Body of pancreas (tissue), 4 donors: Measurements from ENCODE around the gene DEF6. TPM values are rescaled to one million over a fixed set of nuclear protein-coding genes. Genes with fewer than 3 reads are reported as not detected.

ENCODE experiments used
- ATAC-seq: fragments of 150-250 bp; one replicate; pipeline ENCODE4 v1.9.1; 2016
- DNase-seq, 4 donors: peaks; one replicate each; pipeline ENCODE4 v3.0.0-alpha.2; 2019
- H3K27ac ChIP-seq, 4 donors: fragments of 200-600 bp; sonication (generic); 1 replicate in 3 of 4; 2 replicates in 1 of 4; pipeline versions ENCODE4 v1.5.1 to v1.6.1; 2016 to 2019; ENCODE audit warnings: mild to moderate bottlenecking in 1 of 4, mixed read lengths in 1 of 4, moderate library complexity in 1 of 4
- H3K27me3 ChIP-seq, 2 donors: fragments of 200-600 bp; sonication (generic); one replicate each; pipeline ENCODE4 v1.6.0; 2016; ENCODE audit warnings: mild to moderate bottlenecking in 1 of 2
- H3K36me3 ChIP-seq, 2 donors: fragments of 200-600 bp; sonication (generic); replicated peaks in 1 of 2; 2 replicates each; pipeline ENCODE4 v1.5.1; 2016; ENCODE audit warnings: low read depth in 2 of 2; ENCODE audit not compliant: insufficient read depth in 1 of 2
- H3K4me1 ChIP-seq: fragments of 200-600 bp; sonication (generic); one replicate; pipeline ENCODE4 v1.6.0; 2016
- H3K4me3 ChIP-seq, 2 donors: fragments of 200-600 bp; sonication (generic); 1 replicate in 1 of 2; 2 replicates in 1 of 2; pipeline ENCODE4 v1.5.1; 2016 to 2019
- H3K9me3 ChIP-seq, 3 donors: fragments of 200-600 bp; sonication (generic); 1 replicate in 2 of 3; 2 replicates in 1 of 3; pipeline ENCODE4 v1.5.1; 2016
- POLR2A ChIP-seq, 3 donors: fragments of 450-650 bp; IDR thresholded peaks; one replicate each; pipeline ENCODE4 v1.6.1; 2016; ENCODE audit warnings: antibody characterized with exemption in 3 of 3, mild to moderate bottlenecking in 2 of 3
- WGBS, 2 donors: methylation state at CpG; one replicate each; pipeline ENCODE4 v1.1.5; 2017; 5-methylcytosine and 5-hydroxymethylcytosine counted together
- intact Hi-C: fragments of 100-400 bp; cut with DNase I; formaldehyde crosslinking; loops from one replicate; pipeline ENCODE4 v1.15.1; 2023
- total RNA-seq, 2 donors: library from RNA; depleted of rRNA; stranded (reverse); fragments of >200 nt; gene quantifications; one replicate each; pipeline ENCODE4 v1.1.0, GENCODE V29; 2016
- TF ChIP-seq, protein P1 (sequence below), 7 experiments: fragments of 450-650 bp in 4 of 7; fragments of 200-600 bp in 3 of 7; sonication (generic) in 3 of 7; IDR thresholded peaks; one replicate each; pipeline ENCODE4 v1.5.1; 2016 to 2019; ENCODE audit warnings: antibody characterized with exemption in 7 of 7

Gene DEF6
- total RNA-seq, 2 donors from 2014 or later, result 10.2 to 23.3 TPM

DNA sequence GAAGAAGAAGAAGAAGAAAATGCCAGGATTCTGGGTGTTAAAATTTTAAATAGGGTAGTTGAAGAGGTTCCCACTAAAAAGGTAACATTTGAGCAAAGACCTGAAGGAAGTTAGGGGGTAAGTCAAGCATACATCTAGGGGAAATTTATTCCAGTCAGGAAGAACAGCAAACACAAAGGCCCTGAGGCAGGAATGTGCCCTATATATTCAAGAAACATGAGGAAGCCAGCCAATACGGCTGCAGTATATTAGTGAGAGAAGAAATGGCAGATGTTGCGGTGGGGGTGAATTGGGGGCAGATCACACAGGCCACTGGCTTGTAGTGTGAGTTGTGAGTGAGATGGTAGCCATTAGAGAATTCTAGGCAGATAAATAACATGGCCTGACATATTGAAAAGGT, 32.1 kb upstream of the DEF6 start:
- Histone ChIP-seq H3K27ac (no peak overlapping the region), H3K27me3 (no peaks in the 10 kb centered on the region), H3K4me1 (peaks cover 22% of the 10 kb centered on the region), H3K36me3 (no peaks in the 10 kb centered on the region), H3K9me3 (no peaks in the 10 kb centered on the region), H3K4me3 (no peak overlapping the region)
- DNase-seq (no peak), ATAC-seq (no peak)
- TF ChIP-seq, protein P1, sequence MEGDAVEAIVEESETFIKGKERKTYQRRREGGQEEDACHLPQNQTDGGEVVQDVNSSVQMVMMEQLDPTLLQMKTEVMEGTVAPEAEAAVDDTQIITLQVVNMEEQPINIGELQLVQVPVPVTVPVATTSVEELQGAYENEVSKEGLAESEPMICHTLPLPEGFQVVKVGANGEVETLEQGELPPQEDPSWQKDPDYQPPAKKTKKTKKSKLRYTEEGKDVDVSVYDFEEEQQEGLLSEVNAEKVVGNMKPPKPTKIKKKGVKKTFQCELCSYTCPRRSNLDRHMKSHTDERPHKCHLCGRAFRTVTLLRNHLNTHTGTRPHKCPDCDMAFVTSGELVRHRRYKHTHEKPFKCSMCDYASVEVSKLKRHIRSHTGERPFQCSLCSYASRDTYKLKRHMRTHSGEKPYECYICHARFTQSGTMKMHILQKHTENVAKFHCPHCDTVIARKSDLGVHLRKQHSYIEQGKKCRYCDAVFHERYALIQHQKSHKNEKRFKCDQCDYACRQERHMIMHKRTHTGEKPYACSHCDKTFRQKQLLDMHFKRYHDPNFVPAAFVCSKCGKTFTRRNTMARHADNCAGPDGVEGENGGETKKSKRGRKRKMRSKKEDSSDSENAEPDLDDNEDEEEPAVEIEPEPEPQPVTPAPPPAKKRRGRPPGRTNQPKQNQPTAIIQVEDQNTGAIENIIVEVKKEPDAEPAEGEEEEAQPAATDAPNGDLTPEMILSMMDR (IDR thresholded peaks at IDR 0.05), result no peak
- TF ChIP-seq POLR2A (IDR thresholded peaks at IDR 0.05), result no peak
- intact Hi-C loops, result no loop called here
- WGBS, 2 donors, result 86 to 95% methylated on average over 2 of the region's 2 CpGs

DNA sequence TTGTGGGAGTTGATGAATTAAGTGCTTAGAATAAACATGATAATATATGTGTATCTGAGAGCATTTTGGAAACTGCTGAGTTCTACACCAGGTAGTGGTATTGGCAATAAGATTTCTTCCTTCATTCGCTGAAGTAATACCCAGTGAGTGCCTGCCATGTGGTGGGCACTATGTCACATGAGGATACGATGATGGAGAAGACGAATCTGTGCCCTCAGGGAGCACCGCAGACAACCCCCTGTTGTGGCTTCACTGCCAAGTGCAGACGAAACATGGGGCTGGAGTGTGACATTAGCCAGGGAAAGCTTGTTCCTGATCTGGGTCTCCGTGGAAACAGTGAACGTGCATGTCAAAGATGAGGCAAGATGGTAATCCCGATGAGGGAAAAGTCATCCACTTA, 30.2 kb upstream of the DEF6 start:
- WGBS, 2 donors, result 79 to 86% methylated on average over 8 of the region's 8 CpGs
- Histone ChIP-seq H3K9me3 (no peaks in the 10 kb centered on the region), H3K36me3 (no peaks in the 10 kb centered on the region), H3K27ac (no peak overlapping the region), H3K4me1 (peaks cover 16% of the 10 kb centered on the region), H3K27me3 (no peaks in the 10 kb centered on the region), H3K4me3 (no peak overlapping the region)
- no peak for ATAC-seq
- TF ChIP-seq POLR2A (IDR thresholded peaks at IDR 0.05), result no peak
- TF ChIP-seq, protein P1 (IDR thresholded peaks at IDR 0.05), result no peak
- no peak for DNase-seq
- intact Hi-C loops, result no loop called here

DNA sequence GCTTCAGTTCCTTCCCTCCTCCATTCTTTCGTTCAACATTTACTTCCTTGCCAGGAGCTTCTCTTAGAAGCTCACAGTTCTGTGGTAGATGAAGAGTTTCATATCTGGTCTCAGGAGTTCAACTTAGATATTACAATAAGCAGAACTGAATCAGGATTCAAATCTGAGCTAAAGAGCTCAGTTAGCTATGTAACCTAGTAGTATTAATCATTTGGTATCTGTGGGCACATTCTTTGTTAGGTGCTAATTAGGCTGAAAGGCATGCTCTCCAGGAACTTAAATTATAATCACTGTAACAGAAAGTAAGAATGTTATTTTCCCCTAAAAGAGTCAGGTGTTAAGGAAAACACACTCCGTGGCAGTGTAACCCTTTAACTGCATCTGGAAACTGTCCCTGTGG, 29.7 kb upstream of the DEF6 start:
- no peak for ATAC-seq
- WGBS, 2 donors, result 51 to 62% methylated on average over 2 of the region's 2 CpGs
- Histone ChIP-seq H3K9me3 (no peaks in the 10 kb centered on the region), H3K4me3 (no peak overlapping the region), H3K36me3 (no peaks in the 10 kb centered on the region), H3K4me1 (peaks cover 16% of the 10 kb centered on the region), H3K27me3 (no peaks in the 10 kb centered on the region), H3K27ac (peak overlapping the region in 3 of 4 donors; percentile 5 to 22 (median 7))
- no peak for DNase-seq
- intact Hi-C loops, result no loop called here
- TF ChIP-seq, protein P1 (IDR thresholded peaks at IDR 0.05), result no peak
- TF ChIP-seq POLR2A (IDR thresholded peaks at IDR 0.05), result no peak

DNA sequence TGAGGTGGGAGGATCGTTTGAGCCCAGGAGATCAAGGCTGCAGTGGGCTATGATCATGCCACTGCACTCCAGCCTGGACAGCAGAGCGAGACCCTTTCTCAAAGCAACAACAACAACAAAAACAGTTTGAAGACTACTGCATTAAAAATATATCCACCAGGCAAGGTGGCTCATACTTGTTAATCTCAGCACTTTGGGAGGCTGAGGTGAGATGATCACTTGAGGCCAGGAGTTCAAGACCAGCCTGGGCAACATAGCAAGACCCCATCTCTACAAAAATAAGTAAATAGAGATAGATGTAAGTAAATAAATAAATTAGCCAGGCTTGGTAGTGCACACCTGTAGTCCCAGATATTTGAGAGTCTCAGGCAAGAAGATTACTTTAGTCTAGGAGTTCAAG, 25.6 kb upstream of the DEF6 start:
- intact Hi-C loops, result no loop called here
- TF ChIP-seq, protein P1 (IDR thresholded peaks at IDR 0.05), result no peak
- TF ChIP-seq POLR2A (IDR thresholded peaks at IDR 0.05), result no peak
- Histone ChIP-seq H3K27me3 (no peaks in the 10 kb centered on the region), H3K9me3 (no peaks in the 10 kb centered on the region), H3K36me3 (no peaks in the 10 kb centered on the region), H3K27ac (no peak overlapping the region), H3K4me1 (no peaks in the 10 kb centered on the region), H3K4me3 (no peak overlapping the region)
- 100% methylated on average over 2 of the region's 2 CpGs for WGBS, 2 donors
- ATAC-seq (no peak), DNase-seq (no peak)

DNA sequence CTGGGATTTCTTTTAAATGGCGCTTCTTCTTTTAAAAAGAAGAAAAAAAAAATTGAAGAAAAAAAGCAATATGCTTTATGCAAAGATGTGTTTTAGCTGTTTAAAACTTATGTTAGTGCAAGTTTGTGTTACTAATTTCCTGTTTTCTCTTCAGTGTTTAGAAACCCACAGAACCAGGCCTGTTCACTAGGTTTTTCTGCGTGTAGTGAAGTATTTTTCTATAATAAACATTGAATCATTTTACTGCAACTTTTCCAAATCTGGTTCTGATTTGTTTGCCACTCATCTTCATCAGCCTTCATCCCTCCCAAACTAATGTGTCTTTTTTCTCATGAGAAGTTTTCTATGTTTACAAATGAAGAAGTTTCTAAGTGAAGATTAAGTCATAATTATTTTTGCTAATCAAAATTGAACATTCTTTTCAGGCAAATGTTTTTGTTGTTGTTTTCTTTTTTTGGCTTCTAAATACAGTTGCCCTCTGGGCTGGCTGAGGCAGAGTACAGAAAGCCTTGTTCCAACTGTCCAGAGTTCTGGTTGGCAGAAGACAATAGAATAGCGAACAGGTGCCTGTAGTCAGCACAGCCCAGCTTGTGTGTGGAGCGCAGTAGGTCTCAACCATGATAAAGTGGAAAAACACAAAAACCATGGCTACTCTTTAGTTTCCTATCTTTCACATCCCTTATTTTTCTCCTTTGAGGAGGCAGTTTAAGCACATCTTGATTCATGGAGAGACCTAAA, 23.6 kb upstream of the DEF6 start:
- TF ChIP-seq, protein P1 (IDR thresholded peaks at IDR 0.05), result no peak
- TF ChIP-seq POLR2A (IDR thresholded peaks at IDR 0.05), result no peak
- no peaks in the 10 kb centered on the region for H3K27me3 ChIP-seq
- no peak for DNase-seq
- H3K27ac ChIP-seq, result no peak overlapping the region
- no peak for ATAC-seq
- H3K4me1 ChIP-seq, result no peaks in the 10 kb centered on the region
- no peaks in the 10 kb centered on the region for H3K36me3 ChIP-seq
- H3K9me3 ChIP-seq, result no peaks in the 10 kb centered on the region
- intact Hi-C loops, result no loop called here
- H3K4me3 ChIP-seq, result no peak overlapping the region
- WGBS, 2 donors, result 89 to 96% methylated on average over 4 of the region's 4 CpGs
